ENCODE results near the gene APEH. TPM values are rescaled to one million over a fixed set of nuclear protein-coding genes. Genes with fewer than 3 reads are reported as not detected.

The APEH gene
- polyA plus RNA-seq, 3 donors = 66.1 to 105 (median 92.6) TPM

GRCh38 chr3:49675912-49676311 is 1.8 kb downstream of the APEH start:
- H3K27me3 ChIP-seq (ENCODE audit: control insufficient read depth in 2 of 2, insufficient read depth in 2 of 2, low read length in 2 of 2) = no peaks in the 10 kb centered on the region
- no peak overlapping the region for H3K4me3 Mint-ChIP-seq
- intact Hi-C loops (cut with micrococcal nuclease) = loop anchor here (10.0 kb wide), 1 partner anchor 49 kb away; the partner anchor contains the start of gene GMPPB (in 2 of the 2)

GRCh38 chr3:49680493-49681231 is 6.5 kb downstream of the APEH start:
- H3K4me2 ChIP-seq (replicated peaks; ENCODE audit: extremely low read depth, low read length, poor library complexity, severe bottlenecking) = no peak overlapping the region
- no peak overlapping the region for H3K27ac ChIP-seq (ENCODE audit: low read depth in 1 of 2, low read length in 2 of 2)
- Mint-ChIP-seq H3K27me3 (ENCODE audit: low read depth in 3 of 3) (peaks cover 5 to 10% (median 9%) of the 10 kb centered on the region in 3 donors), H3K36me3 (peaks cover 87 to 96% of the 10 kb centered on the region in 2 donors), H3K27ac (peak overlapping the region in 3 of 7 donors; percentile 5 to 44 (median 16)), H3K4me1 (peaks cover 7% of the 10 kb centered on the region), H3K9me3 (peaks cover 0 to 4% (median 0%) of the 10 kb centered on the region in 7 donors), H3K4me3 (no peak overlapping the region)
- 85% methylated on average over 4 of the region's 7 CpGs for WGBS (ENCODE audit: insufficient coverage)
- no peak overlapping the region for H3K4me3 ChIP-seq (replicated peaks in 1 of 3; ENCODE audit: low read depth in 2 of 3, low read length in 3 of 3)
- no peak overlapping the region for H2AFZ ChIP-seq (ENCODE audit: insufficient read depth, low read depth, low read length, poor library complexity, severe bottlenecking)
- no peaks in the 10 kb centered on the region for H3K79me2 ChIP-seq (ENCODE audit: insufficient read depth, low read length)
- no peak overlapping the region for H3K9ac ChIP-seq (ENCODE audit: insufficient read depth, low read length, poor library complexity, severe bottlenecking)
- DNase-seq = no peak
- peaks cover 0 to 7% of the 10 kb centered on the region in 2 donors for H3K27me3 ChIP-seq (ENCODE audit: control insufficient read depth in 2 of 2, insufficient read depth in 2 of 2, low read length in 2 of 2)
- intact Hi-C loops (cut with micrococcal nuclease) = no loop called here
- no peaks in the 10 kb centered on the region for H3K4me1 ChIP-seq (ENCODE audit: control insufficient read depth in 1 of 2, insufficient read depth in 2 of 2, low read length in 2 of 2)
- peaks cover 6% of the 10 kb centered on the region for H4K20me1 ChIP-seq (ENCODE audit: insufficient read depth, low read length)
- H3K36me3 ChIP-seq (replicated peaks in 1 of 2; ENCODE audit: control insufficient read depth in 1 of 2, insufficient read depth in 2 of 2, low read length in 2 of 2) = peaks cover 82 to 91% of the 10 kb centered on the region in 2 donors
- TF ChIP-seq, protein P1, sequence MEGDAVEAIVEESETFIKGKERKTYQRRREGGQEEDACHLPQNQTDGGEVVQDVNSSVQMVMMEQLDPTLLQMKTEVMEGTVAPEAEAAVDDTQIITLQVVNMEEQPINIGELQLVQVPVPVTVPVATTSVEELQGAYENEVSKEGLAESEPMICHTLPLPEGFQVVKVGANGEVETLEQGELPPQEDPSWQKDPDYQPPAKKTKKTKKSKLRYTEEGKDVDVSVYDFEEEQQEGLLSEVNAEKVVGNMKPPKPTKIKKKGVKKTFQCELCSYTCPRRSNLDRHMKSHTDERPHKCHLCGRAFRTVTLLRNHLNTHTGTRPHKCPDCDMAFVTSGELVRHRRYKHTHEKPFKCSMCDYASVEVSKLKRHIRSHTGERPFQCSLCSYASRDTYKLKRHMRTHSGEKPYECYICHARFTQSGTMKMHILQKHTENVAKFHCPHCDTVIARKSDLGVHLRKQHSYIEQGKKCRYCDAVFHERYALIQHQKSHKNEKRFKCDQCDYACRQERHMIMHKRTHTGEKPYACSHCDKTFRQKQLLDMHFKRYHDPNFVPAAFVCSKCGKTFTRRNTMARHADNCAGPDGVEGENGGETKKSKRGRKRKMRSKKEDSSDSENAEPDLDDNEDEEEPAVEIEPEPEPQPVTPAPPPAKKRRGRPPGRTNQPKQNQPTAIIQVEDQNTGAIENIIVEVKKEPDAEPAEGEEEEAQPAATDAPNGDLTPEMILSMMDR (IDR thresholded peaks at IDR 0.05) = no peak
- no peaks in the 10 kb centered on the region for H3K9me3 ChIP-seq (replicated peaks in 1 of 2; ENCODE audit: control insufficient read depth in 1 of 2, insufficient read depth in 1 of 2, low read length in 2 of 2)

More at GRCh38 chr3:49675912-49676311, 1.8 kb downstream of the APEH start:
- H3K4me3 ChIP-seq (replicated peaks in 1 of 3; ENCODE audit: low read depth in 2 of 3, low read length in 3 of 3) = no peak overlapping the region
- no peak overlapping the region for H3K4me2 ChIP-seq (replicated peaks; ENCODE audit: extremely low read depth, low read length, poor library complexity, severe bottlenecking)
- peaks cover 28% of the 10 kb centered on the region for H3K4me1 Mint-ChIP-seq
- WGBS (ENCODE audit: insufficient coverage) = 99% methylated on average over 11 of the region's 11 CpGs
- TF ChIP-seq, protein P1 (IDR thresholded peaks at IDR 0.05) = no peak
- peaks cover 1 to 3% (median 2%) of the 10 kb centered on the region in 3 donors for H3K27me3 Mint-ChIP-seq (ENCODE audit: low read depth in 3 of 3)
- DNase-seq = no peak
- peaks cover 54% of the 10 kb centered on the region in 2 donors for H3K36me3 ChIP-seq (replicated peaks in 1 of 2; ENCODE audit: control insufficient read depth in 1 of 2, insufficient read depth in 2 of 2, low read length in 2 of 2)
- peak overlapping the region in 1 of 7 donors; percentile 74 for H3K27ac Mint-ChIP-seq
- H3K4me1 ChIP-seq (ENCODE audit: control insufficient read depth in 1 of 2, insufficient read depth in 2 of 2, low read length in 2 of 2) = peaks cover 17 to 21% of the 10 kb centered on the region in 2 donors
- no peak overlapping the region for H3K9ac ChIP-seq (ENCODE audit: insufficient read depth, low read length, poor library complexity, severe bottlenecking)
- peaks cover 48 to 55% of the 10 kb centered on the region in 2 donors for H3K36me3 Mint-ChIP-seq
- H3K9me3 ChIP-seq (replicated peaks in 1 of 2; ENCODE audit: control insufficient read depth in 1 of 2, insufficient read depth in 1 of 2, low read length in 2 of 2) = peaks cover 0 to 6% of the 10 kb centered on the region in 2 donors
- peaks cover 13% of the 10 kb centered on the region for H3K79me2 ChIP-seq (ENCODE audit: insufficient read depth, low read length)
- H2AFZ ChIP-seq (ENCODE audit: insufficient read depth, low read depth, low read length, poor library complexity, severe bottlenecking) = no peak overlapping the region
- H3K9me3 Mint-ChIP-seq = peaks cover 0 to 10% (median 3%) of the 10 kb centered on the region in 7 donors
- H3K27ac ChIP-seq (ENCODE audit: low read depth in 1 of 2, low read length in 2 of 2) = no peak overlapping the region
- peaks cover 26% of the 10 kb centered on the region for H4K20me1 ChIP-seq (ENCODE audit: insufficient read depth, low read length)

Measured in CD14-positive monocyte (primary cell).